ENCODE data around the gene ACADVL. TPM values are rescaled to one million over a fixed set of nuclear protein-coding genes. Genes with fewer than 3 reads are reported as not detected.

The ACADVL gene
- polyA plus RNA-seq, 3 donors, result 152 to 1,231 (median 154) TPM

DNA sequence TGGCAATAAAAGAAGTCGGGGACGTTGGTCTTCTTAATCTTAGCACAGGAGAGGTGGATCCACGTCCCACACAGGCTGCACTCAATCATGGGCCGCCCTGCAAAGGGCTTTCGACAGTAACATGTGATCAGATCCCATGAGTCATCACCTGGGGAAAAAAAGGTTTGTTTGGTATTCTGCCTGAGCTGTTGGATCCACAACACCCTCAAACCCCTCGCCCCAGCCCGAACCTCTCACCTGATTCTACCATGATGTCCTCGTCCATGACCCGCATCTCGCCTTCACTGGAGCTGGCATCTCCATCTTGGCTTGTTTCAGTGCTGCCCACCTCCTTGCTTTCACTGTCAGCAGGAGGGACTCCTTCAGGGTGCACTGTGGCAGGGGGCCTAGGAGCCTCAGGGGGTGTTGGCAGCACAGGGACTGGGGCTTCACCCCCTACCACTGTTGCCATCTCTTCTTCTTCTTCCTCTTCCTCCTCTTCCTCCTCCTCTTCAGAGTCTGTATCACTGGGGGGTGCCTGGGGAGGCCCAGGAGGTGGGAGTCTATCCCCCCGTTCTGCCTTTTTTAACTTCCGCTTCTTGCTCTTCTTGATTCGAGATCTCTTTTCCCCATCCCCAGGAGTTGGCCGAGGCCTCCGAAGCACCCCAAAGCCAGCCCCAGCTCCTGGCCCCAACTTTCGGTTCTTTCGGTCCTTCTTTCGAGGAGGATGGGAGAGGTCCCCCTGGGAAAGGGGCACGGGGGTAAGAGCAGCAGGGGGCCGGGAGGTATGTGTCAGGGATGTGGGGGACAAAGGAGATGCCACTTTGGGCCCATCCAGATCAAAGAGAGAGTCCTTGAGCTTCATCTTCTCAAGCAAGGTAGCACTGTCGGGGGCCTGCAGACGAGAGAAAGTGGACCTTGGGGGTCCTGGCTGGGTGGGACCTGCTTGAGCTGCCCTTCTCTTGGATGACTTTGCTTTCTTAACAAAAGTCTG lies 16.2 kb downstream of the ACADVL start:
- Mint-ChIP-seq H3K9me3 (peaks cover 0 to 1% (median 0%) of the 10 kb centered on the region in 7 donors), H3K27me3 (ENCODE audit: low read depth in 3 of 3) (peaks cover 0 to 5% (median 0%) of the 10 kb centered on the region in 3 donors), H3K4me3 (peak overlapping the region in 1 of 2 donors; percentile 90), H3K36me3 (peaks cover 31 to 37% of the 10 kb centered on the region in 2 donors), H3K27ac (peak overlapping the region; percentile 28 to 92 (median 85)), H3K4me1 (peaks cover 65% of the 10 kb centered on the region)
- TF ChIP-seq, protein P1, sequence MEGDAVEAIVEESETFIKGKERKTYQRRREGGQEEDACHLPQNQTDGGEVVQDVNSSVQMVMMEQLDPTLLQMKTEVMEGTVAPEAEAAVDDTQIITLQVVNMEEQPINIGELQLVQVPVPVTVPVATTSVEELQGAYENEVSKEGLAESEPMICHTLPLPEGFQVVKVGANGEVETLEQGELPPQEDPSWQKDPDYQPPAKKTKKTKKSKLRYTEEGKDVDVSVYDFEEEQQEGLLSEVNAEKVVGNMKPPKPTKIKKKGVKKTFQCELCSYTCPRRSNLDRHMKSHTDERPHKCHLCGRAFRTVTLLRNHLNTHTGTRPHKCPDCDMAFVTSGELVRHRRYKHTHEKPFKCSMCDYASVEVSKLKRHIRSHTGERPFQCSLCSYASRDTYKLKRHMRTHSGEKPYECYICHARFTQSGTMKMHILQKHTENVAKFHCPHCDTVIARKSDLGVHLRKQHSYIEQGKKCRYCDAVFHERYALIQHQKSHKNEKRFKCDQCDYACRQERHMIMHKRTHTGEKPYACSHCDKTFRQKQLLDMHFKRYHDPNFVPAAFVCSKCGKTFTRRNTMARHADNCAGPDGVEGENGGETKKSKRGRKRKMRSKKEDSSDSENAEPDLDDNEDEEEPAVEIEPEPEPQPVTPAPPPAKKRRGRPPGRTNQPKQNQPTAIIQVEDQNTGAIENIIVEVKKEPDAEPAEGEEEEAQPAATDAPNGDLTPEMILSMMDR (IDR thresholded peaks at IDR 0.05), result no peak
- Histone ChIP-seq H2AFZ (ENCODE audit: insufficient read depth, low read depth, low read length, poor library complexity, severe bottlenecking) (no peak overlapping the region), H3K9ac (ENCODE audit: insufficient read depth, low read length, poor library complexity, severe bottlenecking) (no peak overlapping the region), H3K4me1 (ENCODE audit: control insufficient read depth in 1 of 2, insufficient read depth in 2 of 2, low read length in 2 of 2) (peaks cover 64 to 74% of the 10 kb centered on the region in 2 donors), H3K27ac (ENCODE audit: low read depth in 1 of 2, low read length in 2 of 2) (peak overlapping the region; percentile 32 to 76), H3K36me3 (replicated peaks in 1 of 2; ENCODE audit: control insufficient read depth in 1 of 2, insufficient read depth in 2 of 2, low read length in 2 of 2) (peaks cover 21 to 26% of the 10 kb centered on the region in 2 donors), H3K79me2 (ENCODE audit: insufficient read depth, low read length) (peaks cover 77% of the 10 kb centered on the region), H3K4me3 (replicated peaks in 1 of 3; ENCODE audit: low read depth in 2 of 3, low read length in 3 of 3) (peak overlapping the region in 1 of 3 experiments; percentile 90), H3K4me2 (replicated peaks; ENCODE audit: extremely low read depth, low read length, poor library complexity, severe bottlenecking) (no peak overlapping the region), H3K27me3 (ENCODE audit: control insufficient read depth in 2 of 2, insufficient read depth in 2 of 2, low read length in 2 of 2) (no peaks in the 10 kb centered on the region), H3K9me3 (replicated peaks in 1 of 2; ENCODE audit: control insufficient read depth in 1 of 2, insufficient read depth in 1 of 2, low read length in 2 of 2) (no peaks in the 10 kb centered on the region), H4K20me1 (ENCODE audit: insufficient read depth, low read length) (peaks cover 45% of the 10 kb centered on the region)
- 86% methylated on average over 14 of the region's 22 CpGs for WGBS (ENCODE audit: insufficient coverage)
- peak in 1 of 3 donors; percentile 44 for DNase-seq
- intact Hi-C loops (cut with micrococcal nuclease), result loop anchor here (2.0 to 10.0 kb wide), 4 partner anchors 15 to 249 kb away; partner anchors contain the start of genes EIF5A (in 2 of the 2), POLR2A (in 1 of the 2) and SLC35G6 (in 1 of the 2)

DNA sequence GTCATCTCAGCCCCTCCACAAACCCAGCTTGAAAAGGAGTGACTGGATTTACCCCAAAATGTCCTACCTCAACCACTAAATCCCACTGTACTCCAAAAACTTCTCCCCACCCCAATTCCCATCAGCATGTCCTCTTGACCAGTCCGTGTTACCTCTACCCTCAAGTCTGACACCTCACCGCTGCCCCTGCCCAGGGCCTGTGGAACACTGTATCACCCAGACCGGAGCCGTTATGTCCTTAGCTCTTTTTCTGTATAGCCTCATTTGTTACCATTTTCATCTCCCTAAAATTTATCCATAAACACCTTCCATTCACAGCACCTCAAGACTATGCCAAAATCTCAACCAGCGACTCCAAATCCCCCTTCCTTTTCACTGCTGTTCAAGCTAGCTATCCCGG lies 17.1 kb downstream of the ACADVL start:
- Histone ChIP-seq H3K36me3 (replicated peaks in 1 of 2; ENCODE audit: control insufficient read depth in 1 of 2, insufficient read depth in 2 of 2, low read length in 2 of 2) (peaks cover 21 to 26% of the 10 kb centered on the region in 2 donors), H4K20me1 (ENCODE audit: insufficient read depth, low read length) (peaks cover 45% of the 10 kb centered on the region), H3K27ac (ENCODE audit: low read depth in 1 of 2, low read length in 2 of 2) (no peak overlapping the region), H3K79me2 (ENCODE audit: insufficient read depth, low read length) (peaks cover 77% of the 10 kb centered on the region), H3K4me2 (replicated peaks; ENCODE audit: extremely low read depth, low read length, poor library complexity, severe bottlenecking) (peak overlapping the region; percentile 100), H3K4me3 (replicated peaks in 1 of 3; ENCODE audit: low read depth in 2 of 3, low read length in 3 of 3) (peak overlapping the region in 1 of 3 experiments; percentile 100), H3K27me3 (ENCODE audit: control insufficient read depth in 2 of 2, insufficient read depth in 2 of 2, low read length in 2 of 2) (no peaks in the 10 kb centered on the region), H3K9me3 (replicated peaks in 1 of 2; ENCODE audit: control insufficient read depth in 1 of 2, insufficient read depth in 1 of 2, low read length in 2 of 2) (no peaks in the 10 kb centered on the region), H3K9ac (ENCODE audit: insufficient read depth, low read length, poor library complexity, severe bottlenecking) (no peak overlapping the region), H2AFZ (ENCODE audit: insufficient read depth, low read depth, low read length, poor library complexity, severe bottlenecking) (no peak overlapping the region), H3K4me1 (ENCODE audit: control insufficient read depth in 1 of 2, insufficient read depth in 2 of 2, low read length in 2 of 2) (peaks cover 67 to 76% of the 10 kb centered on the region in 2 donors)
- WGBS (ENCODE audit: insufficient coverage), result 92% methylated on average over 6 of the region's 6 CpGs
- H3K4me3 Mint-ChIP-seq, result peak overlapping the region in 1 of 2 donors; percentile 98
- H3K4me1 Mint-ChIP-seq, result peaks cover 68% of the 10 kb centered on the region
- DNase-seq, result no peak
- H3K27me3 Mint-ChIP-seq (ENCODE audit: low read depth in 3 of 3), result peaks cover 0 to 5% (median 0%) of the 10 kb centered on the region in 3 donors
- peak overlapping the region in 5 of 7 donors; percentile 28 to 84 (median 63) for H3K27ac Mint-ChIP-seq
- TF ChIP-seq, protein P1 (IDR thresholded peaks at IDR 0.05), result no peak
- H3K36me3 Mint-ChIP-seq, result peaks cover 36 to 45% of the 10 kb centered on the region in 2 donors
- peaks cover 0 to 1% (median 0%) of the 10 kb centered on the region in 7 donors for H3K9me3 Mint-ChIP-seq
- intact Hi-C loops (cut with micrococcal nuclease), result loop anchor here (2.0 to 10.0 kb wide), 3 partner anchors 16 to 248 kb away; partner anchors contain the start of genes EIF5A (in 2 of the 2), POLR2A (in 1 of the 2) and SLC35G6 (in 1 of the 2)

Data from CD14-positive monocyte (primary cell).